Posterior cingulate gyrus (tissue), 11 donors: Measurements from ENCODE around the gene GDI1.

ENCODE experiments used
- DNase-seq, 10 donors: peaks; one replicate each; pipeline versions ENCODE4 v3.0.0 to v3.0.0-alpha.2; 2020 to 2021; ENCODE audit warnings: mixed read lengths in 3 of 10
- intact Hi-C: fragments of 100-400 bp; cut with DNase I; formaldehyde crosslinking; loops from one replicate; pipeline ENCODE4 v1.15.1; 2023

Gene GDI1

DNA sequence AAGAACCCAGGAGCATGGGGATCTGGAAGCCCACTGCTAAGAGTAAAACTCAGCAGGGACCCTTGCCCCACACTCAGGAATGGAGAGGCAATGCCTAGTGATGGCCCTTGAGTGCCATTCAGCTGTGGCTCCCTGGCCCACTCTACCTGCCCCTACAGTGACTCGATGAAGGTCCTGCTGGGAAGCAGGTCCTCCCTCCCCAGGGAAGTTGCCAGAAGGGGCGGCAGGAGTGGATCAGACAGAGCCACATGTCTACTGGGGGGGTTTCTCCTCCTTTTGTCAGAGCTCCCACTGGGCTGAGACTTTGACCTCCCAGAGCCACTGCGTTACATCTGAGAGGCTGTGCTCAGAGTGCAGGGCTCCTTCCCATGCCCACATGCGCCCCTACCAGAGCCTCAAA, 52.2 kb downstream of the GDI1 start:
- DNase-seq, result no peak
- intact Hi-C loops, result no loop called here

DNA sequence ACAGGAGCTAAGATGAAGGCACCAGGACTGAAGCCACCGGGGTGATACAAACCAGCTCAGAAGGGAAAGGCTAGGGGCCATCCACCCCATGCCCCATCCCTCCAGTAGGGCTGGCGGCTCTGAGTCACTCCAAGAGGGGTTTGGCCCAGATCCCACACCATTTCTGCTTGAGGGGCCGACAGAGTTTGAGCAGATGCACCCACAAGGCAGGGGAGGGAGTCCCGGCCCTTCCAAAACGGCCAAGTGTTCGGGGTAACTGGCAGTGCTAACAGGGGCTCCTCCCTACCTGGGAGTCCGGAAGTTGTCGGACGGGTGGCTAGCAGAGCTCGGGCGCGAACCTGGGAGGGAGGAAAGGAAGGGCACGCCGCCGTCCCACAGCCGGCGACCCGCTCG, 53.1 kb downstream of the GDI1 start:
- intact Hi-C loops, result no loop called here
- peak in 1 of 10 donors; percentile 74 for DNase-seq

DNA sequence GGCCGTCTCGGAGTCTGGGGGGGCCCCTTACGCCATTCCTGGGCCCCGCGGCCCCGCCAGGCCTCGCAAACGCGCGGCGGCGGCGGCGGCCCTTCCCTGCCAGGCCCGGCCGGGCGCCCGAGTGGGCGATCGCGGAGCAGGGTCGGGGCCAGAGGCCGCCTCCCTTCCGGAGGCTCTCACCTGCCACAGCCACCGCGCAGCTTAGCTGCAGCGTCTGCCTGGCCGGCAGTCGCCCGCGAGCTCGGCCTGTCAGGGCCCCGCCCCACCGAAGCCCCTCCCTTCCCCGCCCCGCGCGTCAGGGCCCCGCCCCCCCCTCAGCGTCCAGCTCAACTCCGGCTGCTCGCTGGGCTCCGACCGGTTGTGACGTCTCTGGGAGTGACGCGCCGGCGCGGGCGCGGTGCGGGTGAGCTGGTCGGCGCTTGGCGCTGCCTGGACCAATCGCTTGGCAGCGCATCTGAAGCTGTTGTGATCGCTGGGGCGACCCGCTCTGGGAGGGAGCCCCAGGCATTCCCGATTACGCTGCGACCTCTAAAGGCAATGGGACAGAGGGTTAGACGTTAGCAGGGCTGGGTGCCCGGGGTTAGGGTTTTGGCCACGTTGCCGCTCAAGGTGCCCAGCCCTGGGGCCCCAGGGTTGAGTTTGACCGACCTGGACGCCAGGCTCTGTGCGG, 53.6 kb downstream of the GDI1 start, which contains the start of gene SLC10A3:
Gene SLC10A3 (minus strand): TSS at position 216 of the 670 bp plus-strand sequence. CDS start 1,689 bp downstream, outside the sequence.
- peak; percentile 88 to 99 (median 92) for DNase-seq
- intact Hi-C loops, result no loop called here
